Stimulated activated CD4-positive, alpha-beta T cell treated with anti-CD3 and anti-CD28 coated beads, Interleukin-15, amount 100 ng/mL, for 24 hours (primary cell): ENCODE results near the gene AZU1.
"Not testable (repeated sequence)": the region's sequence is repeated elsewhere in the genome, so short reads cannot be mapped to it uniquely, and the experiment has no call there.

Experiments
- DNase-seq: peaks from one replicate; pipeline ENCODE4 v3.0.0-alpha.2; 2020

The AZU1 gene

DNA sequence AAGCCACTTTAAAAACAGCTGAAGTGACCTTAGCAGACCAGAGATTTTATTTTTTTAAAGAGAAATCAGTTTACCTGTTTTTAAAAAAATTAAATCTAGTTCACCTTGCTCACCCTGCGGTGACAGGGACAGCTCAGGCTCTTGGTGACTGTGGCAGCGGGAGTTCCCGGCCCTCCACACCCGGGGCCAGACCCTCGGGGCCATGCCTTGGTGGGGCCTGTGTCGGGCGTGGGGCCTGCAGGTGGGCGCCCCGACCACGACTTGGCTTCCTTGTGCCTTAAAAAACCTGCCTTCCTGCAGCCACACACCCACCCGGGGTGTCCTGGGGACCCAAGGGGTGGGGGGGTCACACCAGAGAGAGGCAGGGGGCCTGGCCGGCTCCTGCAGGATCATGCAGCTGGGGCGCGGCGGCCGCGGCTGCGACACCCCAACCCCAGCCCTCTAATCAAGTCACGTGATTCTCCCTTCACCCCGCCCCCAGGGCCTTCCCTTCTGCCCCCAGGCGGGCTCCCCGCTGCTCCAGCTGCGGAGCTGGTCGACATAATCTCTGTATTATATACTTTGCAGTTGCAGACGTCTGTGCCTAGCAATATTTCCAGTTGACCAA, 16.7 kb upstream of the AZU1 start:
- DNase-seq, result no peak

DNA sequence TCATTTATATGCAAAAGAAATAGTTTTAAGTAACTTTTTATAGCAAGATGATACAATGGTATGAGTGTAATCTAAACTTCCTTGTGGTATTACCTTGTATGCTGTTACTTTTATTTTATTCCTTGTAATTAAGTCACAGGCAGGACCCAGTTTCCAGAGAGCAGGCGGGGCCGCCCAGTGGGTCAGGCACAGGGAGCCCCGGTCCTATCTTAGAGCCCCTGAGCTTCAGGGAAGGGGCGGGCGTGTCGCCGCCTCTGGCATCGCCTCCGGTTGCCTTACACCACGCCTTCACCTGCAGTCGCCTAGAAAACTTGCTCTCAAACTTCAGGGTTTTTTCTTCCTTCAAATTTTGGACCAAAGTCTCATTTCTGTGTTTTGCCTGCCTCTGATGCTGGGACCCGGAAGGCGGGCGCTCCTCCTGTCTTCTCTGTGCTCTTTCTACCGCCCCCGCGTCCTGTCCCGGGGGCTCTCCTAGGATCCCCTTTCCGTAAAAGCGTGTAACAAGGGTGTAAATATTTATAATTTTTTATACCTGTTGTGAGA, 16.1 kb upstream of the AZU1 start:
- no peak for DNase-seq

DNA sequence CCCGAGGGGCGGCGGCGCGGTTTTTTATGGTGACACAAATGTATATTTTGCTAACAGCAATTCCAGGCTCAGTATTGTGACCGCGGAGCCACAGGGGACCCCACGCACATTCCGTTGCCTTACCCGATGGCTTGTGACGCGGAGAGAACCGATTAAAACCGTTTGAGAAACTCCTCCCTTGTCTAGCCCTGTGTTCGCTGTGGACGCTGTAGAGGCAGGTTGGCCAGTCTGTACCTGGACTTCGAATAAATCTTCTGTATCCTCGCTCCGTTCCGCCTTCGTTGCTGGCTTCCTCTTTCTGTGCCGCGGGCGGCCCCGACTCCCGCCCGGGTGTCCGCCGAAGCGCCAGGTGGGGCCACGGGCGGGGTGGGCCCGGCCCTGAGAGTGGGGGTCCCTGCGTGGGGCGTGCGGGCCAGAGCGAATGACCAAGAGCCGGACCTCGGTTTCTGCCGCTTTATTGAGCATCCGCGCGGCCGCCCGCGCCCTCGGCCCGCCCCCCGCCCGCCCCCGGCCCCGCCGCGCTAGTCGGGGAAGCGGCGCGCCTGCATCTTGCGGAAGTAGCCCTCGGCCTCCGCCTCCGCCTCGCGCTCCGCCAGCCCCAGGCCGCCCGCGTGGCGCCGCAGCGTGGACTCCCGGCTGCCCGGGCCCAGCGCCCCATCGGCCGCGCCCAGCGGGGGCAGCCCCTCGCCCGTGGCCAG, 15.4 kb upstream of the AZU1 start:
- DNase-seq, result no peak

DNA sequence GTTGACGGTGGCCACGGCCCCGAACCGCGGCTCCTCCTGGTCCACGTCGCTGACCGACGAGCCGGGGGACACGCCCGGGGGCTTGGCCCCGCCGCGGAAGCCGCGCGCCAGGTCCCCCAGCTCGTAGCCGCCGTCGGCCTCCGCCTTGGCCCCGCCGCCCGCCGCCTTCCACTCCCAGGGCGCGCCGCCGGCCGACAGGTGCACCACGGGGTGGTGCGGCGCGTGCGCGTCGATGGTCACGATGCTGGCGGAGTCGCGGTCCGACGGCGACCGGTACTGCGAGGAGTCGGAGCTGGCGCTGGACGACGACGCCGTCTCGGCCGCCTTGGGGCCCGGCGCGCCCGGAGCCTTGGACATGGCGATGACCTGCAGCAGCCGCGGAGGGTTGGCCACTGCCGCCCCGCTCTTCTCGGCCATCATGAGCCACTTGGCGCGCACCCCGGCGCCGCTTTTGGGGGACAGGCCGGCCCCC, 14.9 kb upstream of the AZU1 start:
- DNase-seq, result no peak

DNA sequence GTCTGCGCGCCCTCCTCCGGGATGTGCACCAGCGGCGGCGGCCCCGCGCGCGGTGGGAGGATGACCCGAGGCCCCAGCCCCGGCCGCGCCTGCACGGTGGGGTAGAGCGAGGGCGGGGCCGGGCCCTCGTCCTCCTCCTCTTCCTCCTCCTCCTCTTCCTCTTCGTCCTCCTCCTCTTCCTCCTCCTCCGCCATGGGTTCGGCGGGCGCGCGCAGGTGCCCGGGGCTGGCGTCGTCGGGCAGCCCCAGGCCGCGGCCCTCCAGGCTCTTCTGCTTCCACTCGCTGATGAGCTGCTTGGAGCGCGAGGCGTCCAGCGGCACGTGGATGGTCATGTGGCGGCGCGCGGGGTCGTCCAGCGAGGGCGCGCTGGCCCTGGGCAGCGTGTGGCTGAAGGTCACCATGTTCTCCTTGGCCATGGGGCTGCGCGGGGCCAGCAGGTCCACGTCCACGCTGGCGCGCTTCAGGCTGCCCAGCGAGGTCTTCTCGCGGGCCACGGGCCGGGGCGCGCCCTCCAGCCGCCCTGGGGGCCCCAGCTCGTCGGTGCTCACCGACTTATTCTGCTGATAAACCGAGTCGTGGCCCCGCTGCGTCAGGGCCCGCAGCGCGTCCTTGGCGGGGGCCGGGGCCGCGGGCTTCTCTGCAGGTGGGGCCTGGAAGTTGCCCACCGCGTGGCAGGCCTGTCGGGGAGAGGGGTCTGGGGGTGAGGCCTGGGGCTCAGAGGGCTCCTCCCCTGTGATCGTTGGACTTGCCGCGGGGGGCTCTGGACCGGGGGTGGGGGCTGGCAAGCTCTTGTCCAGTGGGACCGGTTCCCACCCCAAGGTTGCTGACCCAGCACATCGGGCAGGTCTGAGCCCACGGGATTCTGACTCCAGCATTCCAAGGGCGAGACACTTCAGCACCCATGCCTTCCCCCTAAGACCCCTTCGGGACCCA, 14.2 kb upstream of the AZU1 start:
- DNase-seq, result no peak

DNA sequence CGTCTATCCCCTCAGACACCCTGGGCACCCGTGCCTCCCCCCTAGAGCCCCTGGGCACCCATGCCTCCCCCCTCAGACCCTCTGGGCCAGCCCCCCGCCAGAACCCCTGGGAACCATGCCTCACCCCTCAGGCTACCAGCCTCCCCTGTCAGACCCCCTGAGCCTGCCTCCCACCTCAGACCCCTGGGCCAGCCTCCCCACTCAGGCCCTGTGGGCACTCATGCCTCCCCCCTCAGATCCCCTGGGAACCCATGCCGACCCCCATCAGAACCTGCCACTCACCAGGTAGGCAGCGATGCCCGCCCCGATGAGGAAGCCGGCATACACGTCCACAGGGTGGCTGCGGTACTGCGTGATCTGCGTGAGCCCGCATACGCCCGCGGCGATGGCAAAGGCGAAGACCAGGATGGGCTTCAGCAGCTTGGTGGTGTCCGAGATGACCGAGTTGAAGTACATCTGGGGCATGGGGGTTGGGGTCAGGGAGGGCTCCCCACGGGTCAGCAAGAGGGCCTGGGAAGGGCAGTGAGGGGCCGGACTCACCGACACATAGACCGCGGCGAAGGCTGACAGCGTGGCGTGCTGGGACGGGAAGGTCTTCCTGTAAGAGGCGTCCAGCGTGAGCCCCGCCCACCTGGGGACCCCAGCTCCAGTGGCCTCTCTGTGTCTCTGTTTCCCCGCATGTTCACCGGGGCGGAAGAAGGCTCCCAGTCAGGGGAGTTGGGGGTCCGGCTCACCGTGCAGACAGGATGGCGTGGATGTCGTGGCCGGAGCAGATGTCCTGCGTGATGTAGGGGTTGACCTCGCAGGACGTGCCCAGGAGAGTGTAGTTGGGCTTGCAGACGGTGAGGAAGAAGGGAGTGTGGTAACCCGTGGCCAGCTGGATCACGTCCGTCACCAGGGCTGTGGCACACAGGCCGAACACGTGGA, 13.2 kb upstream of the AZU1 start:
- DNase-seq, result no peak

DNA sequence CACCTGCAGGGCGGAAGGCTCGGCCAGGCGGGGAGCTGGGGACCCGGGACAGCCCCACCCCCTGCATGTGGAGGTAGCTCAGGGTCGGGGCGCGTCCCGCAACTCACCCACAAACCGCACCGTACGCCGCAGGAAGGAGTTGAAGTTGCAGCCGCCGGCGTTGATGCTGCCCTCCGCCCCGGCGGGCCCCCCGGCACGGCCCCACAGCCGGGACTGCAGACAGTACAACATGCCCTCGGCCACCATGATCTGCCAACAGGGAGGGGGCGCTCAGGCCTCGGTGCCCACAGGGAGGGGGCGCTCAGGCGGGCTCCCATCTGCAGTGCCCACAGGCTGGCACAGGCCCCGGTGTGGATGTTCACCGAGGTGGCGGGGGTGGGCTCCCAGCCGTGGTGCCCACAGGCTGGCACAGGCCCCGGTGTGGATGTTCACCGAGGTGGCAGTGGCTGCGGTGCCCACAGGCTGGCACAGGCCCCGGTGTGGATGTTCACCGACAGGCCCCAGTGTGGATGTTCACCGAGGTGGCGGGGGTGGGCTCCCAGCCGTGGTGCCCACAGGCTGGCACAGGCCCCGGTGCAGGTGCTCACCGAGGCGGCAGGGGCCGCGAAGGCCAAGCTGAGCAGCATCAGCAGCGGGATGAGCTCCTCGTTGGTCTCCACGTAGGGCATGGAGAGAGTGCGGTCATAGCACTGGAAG, 12.4 kb upstream of the AZU1 start:
- DNase-seq, result no peak

DNA sequence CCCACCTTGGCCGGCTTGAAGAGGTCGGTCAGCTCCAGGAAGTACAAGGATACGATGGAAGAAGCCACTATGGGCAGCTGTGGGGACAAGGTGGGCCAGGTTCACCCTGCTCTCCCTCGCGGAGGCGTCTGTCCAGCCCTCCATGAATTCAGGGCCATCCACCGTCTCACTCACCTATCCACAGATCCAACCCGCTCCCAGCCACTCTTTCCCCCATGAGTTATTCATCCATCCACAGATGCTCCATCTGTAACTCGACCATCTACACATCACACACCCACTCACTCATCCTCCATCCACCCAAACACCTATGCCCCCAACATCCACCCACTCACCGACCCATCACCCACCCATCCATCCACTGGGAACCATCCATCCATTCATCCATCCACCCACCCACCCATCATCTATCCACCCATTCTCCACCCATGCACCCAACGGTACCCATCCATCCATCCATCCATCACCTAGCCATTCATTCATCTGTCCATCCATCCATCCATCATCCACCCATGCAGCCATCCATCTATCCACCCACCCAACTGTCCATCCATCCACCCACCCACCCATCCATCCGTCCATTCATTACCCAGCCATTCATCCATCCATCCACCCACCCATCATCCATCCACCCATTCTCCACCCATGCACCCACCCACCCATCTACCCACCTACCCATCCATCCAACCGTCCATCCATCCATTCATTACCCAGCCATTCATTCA, 11.7 kb upstream of the AZU1 start:
- DNase-seq, result no peak

DNA sequence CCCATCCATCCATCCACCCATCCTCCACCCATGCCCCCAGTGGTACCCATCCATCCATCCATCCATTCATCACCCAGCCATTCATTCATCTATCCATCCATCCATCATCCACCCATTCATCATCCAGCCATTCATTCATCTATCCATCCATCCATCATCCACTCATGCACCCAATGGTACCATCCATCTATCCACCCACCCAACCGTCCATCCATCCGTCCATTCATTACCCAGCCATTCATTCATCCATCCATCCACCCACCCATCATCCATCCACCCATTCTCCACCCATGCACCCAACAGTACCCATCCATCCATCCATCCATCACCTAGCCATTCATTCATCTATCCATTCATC, 11.2 kb upstream of the AZU1 start:
- DNase-seq, result no peak

DNA sequence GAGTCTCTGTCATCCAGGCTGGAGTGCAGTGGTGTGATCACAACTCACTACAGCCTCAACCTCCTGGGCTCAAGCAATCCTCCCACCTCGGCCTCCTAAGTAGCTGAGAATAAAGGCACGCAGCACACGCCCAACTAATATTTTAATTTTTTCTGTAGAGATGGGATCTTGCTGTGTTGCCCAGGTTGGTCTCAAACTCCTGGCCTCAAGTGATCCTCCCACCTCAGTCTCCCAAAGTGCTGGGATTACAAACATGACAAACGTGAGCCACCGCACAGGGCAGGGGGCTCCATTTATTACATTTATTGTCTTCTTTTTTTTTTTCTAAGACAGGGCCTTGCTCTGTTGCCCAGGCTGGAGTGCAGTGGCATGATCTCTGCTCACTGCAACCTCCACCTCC, 7.4 kb upstream of the AZU1 start:
- DNase-seq, result not testable (repeated sequence)

DNA sequence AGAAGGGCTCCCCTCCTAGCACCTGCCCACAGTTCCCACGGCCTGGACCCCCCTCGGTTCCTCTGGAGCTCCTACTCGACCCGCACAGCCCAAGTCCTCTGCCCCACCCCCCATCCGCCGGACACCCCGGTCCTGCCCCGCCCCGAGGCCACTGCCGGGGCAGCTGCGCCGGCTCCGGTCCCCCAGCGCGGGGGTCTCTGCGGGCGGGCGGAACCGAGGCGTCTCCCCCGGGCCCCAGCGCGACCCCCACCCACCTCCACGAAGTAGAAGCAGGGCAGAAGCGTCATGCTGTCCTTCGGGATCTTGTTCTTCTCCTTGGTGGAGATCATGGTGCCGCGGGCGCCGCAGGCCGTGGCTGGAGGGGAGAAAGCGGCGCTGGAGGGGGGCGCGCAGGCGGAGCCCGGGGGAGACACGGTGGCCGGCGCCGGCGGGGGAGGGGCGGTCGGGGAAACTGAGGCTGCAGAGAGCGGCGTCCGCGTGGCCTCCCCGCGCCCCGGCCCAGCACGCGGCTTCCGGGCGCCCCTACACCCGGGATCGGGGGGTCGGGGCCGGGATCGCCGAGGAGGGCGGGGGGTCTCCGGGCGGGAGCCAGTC, 6.3 kb upstream of the AZU1 start:
- DNase-seq, result no peak

DNA sequence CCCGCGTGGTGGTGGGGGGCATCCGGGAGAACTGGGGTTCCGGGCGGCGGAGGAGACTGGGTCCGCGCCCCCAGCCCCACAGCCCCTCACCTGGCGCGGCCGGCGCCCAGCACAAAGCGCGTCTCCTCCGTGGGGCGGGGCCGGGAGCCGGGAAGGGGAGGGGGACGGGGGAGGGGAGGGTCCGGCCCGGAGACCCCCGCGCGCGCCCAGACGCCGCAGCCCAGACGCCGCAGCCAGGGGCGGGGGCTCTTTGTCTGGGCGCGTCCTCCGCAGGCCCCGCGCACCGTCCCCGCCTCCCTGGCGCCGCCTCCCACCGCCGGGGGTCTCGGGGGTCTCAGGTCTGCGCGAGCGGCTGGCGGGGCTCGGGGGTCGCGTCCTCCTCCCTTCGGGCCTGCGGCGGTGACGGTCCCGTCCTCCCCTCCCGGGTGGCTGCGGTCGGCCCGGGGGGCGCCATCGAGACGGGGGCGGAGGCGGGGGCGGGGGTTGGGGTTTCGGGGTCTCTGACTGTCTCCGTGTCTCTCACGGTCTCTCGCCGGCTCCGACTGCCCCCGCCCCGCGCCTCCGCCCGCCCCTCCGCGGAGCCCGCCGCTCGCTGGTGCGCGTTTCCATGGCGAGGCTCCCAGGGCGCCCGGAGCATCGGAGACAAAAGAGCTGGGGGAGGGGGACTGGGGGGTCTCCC, 5.7 kb upstream of the AZU1 start, which contains the start of gene PLPPR3:
Gene PLPPR3 (minus strand): TSS at position 131 of the 679 bp plus-strand sequence. CDS start 396 bp downstream, outside the sequence.
- DNase-seq, result no peak

DNA sequence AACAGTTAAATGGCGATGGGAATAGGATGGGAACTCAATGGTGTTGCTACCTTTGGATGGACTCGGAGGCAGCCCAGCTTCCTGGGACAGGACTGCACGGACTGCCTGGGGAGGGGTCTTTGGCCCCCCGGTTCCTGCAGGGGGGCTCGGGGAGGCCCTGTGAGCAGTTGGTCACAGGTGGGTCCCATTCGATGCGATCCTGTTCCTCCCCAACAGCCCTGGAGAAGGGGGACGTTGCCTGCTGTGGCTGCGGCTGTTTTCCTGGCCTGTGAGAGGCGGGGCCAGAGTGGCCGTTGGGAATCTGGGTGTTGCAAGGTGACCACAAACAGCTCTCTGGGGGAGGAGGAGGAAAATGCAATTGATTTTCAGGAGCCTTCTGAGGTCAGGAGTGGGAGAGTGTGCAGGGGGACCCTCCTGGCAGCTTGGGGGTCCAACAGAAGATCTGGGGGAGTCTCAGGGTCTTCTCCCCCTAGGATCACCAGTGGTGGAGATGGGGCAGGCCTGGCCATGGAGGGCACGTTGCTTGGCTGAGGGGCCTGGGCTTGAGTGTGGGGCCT, 4.0 kb upstream of the AZU1 start:
- DNase-seq, result no peak

DNA sequence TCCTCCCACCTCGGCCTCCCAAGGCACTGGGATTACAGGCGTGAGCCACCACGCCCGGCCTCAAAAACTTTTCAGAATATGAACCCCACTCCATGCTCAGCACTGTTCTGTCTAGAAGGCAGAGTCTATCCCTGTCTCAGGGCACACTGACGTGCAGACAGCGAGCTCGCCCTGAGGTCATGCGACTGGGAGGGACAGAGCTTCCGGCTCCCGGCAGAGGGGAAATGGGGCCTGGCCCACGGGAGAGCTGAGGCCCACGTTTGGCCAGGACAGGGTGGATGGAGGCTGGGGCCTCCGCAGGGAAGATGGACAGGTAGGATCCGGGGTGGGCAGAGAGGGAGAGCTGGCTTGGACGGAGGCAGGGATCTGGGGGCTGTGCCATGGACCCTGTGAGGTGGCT, 2.8 kb upstream of the AZU1 start:
- DNase-seq, result no peak

DNA sequence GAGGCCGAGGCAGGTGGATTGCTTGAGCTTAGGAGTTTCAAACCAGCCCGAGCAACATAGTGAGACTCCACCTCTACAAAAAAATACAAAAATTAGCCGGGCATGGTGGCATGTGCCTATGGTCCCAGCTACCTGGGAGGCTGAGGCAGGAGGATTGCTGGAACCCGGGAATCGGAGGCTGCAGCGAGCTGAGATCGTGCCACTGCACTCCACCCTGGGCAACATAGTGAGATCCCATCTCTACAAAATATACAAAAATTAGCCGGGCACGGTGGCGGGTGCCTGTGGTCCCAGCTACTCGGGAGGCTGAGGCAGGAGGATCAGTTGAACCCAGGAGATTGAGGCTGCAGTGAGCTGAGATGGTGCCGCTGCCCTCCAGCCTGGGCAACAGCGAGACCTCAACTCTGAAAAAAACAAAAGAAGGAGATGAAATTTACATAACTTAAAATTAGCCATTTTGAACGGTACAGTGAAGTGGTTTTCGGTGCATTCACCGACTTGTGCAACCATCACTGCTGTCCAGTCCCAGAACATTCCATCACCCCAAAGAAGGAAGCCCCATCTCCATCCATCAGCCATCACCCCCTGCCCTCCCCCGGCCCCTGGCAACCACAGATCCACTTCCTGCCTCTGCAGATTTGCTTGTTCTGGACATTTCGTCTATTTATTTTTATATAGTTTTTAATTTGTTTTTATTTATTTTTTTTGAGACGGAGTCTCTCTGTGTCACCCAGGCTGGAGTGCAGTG, 1.6 kb upstream of the AZU1 start:
- no peak for DNase-seq

DNA sequence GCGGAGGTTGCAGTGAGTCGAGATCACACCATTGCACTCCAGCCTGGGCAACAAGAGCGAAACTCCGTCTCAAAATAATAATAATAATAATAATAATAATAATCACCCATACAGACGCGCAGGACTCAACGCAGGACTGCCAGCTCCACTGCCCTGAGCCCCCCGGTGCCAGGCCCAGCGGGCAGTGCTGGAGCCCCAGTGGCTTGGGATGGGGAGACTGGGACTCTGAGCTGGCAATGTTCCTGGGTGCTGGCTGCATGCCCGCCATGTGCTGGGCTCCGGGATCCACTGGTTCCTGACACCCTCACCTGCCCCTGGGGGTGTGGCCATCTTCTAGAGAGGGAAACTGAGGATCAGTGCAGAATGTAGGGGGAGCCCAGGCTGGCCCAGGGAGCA, 325 bp upstream of the AZU1 start:
- DNase-seq, result no peak

DNA sequence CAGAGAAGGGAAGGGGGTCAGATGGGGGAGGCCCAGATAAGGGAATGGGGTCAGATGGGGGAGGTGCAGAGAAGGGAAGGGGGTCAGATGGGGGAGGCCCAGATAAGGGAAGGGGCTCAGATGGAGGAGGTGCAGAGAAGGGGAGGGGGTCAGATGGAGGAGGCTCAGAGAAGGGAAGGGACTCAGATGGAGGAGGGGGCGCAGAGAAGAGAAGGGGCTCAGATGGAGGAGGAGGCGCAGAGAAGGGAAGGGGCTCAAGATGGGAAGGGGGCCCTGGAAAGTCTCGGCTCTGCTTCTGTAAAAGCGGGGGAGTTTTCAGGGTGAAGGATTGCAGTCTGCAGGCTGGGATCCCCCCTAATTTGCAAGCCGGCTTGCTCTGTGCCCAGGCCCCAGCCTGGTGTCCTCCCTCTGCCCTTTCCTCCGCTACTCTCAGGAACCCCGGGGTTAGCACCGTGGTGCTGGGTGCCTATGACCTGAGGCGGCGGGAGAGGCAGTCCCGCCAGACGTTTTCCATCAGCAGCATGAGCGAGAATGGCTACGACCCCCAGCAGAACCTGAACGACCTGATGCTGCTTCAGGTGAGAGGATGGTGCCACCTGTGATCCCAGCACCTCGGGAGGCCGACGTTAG, 1.6 kb downstream of the AZU1 start:
- no peak for DNase-seq
